Activated CD4-positive, CD25-positive, alpha-beta regulatory T cell treated with anti-CD3 and anti-CD28 coated beads, Interleukin-2, amount 50 U/mL, for 24 hours (primary cell): ENCODE measurements around the gene DDAH1.
A peak's percentile ranks its signal among the peaks of the same experiment; 100 is the strongest.

Source experiments
- ATAC-seq, 2 donors: fragments of 150-1000 bp; cut with Tn5 transposase; one replicate each; pipeline ENCODE4 v1.10.0; 2021; ENCODE audit warnings: mild to moderate bottlenecking in 1 of 2, moderate library complexity in 1 of 2

DDAH1 gene

GRCh38 chr1:85467929-85468540 is 3.1 kb upstream of the DDAH1 start:
- ATAC-seq = no peak

GRCh38 chr1:85467036-85467435 is 2.1 kb upstream of the DDAH1 start:
- no peak for ATAC-seq

GRCh38 chr1:85465786-85466134 is 801 bp upstream of the DDAH1 start:
- no peak for ATAC-seq

DNA sequence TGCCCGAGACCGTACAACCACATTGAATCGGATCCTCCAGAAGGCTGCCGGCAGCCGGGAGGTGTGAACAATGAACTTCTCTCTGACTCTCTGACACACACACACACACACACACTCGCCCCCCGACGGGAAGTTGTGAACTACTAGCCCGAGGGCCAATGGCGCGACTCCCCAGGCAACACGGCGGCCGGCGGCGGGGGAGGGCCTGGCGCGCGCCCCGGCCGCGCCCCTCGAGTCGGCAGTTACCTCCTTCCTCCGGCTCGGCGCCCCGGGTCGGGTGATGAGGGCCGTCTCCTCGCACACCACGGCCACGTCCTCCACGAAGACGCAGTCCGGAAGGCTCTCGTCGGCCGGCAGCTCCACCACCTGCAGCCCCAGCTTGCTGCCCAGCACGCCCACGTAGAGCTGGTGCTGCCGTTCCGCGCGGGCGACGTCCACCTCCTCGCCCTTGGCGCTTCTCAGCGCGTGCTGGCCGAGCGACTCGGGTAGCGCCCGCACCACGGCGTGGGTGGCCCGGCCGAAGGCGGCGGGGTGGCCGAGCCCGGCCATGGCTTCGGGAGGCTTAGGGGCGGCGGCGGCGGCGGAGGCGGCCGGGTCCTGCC is 361 bp downstream of the DDAH1 start:
- ATAC-seq = peak; percentile 24 to 46

- no peak for ATAC-seq
Measured at GRCh38 chr1:85463731-85464496, 1.0 kb downstream of the DDAH1 start.

- ATAC-seq = no peak
Measured at GRCh38 chr1:85462931-85463649, 1.9 kb downstream of the DDAH1 start.

DNA sequence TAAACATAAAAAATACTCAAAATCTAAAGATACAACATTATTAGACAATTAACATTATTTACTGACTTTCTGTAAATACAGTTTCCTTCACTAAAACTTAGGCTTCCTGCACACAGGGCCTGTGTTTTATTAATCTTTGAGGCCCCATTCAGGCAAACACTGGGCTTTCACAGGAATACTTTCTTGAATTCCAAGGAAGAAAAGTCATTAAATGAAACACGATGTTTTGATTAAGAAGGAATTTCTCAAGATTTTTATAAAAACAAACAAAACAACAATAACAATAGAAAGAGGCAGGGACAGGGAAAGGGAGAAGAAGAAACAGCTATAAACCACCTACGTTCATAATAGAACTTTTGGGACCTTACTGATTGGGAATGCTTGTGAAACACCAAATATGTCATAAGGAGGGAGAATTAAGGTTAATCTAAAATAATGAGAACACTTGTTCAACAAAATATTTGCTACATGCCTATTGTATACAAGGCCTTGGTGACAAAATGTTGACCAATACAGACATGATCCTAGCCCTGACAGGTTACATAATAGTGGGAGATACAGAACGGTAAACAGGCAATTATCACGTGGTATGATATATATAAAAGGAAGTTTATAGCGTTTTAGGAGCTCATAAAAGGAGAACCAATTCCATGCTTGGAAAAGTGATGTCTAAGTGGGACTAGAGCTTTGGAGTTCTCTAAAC is 3.6 kb downstream of the DDAH1 start:
- no peak for ATAC-seq

- no peak for ATAC-seq
Measured at GRCh38 chr1:85460555-85461088, 4.3 kb downstream of the DDAH1 start.

GRCh38 chr1:85459290-85459689 is 5.7 kb downstream of the DDAH1 start:
- ATAC-seq = no peak

DNA sequence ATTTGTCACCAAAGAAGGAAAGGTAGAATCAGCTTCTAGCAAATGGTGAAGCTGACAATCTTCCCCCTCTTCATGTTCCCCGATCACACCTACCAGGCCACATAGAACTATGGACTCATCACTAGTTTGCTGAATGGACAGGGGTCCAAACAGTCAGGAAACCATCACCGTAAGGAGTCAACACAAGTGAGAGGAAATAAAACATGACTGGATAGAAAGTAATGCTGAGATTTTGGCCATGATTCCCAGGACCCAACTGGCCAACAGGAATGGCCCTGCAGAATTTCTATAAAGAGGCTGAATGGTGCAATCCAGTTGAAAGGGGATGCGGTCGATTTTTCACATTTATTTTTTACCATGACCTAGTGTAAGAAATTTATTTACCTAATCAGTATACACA is 10.7 kb downstream of the DDAH1 start:
- no peak for ATAC-seq

- no peak for ATAC-seq
Measured at GRCh38 chr1:85453640-85454194, 11.2 kb downstream of the DDAH1 start.

DNA sequence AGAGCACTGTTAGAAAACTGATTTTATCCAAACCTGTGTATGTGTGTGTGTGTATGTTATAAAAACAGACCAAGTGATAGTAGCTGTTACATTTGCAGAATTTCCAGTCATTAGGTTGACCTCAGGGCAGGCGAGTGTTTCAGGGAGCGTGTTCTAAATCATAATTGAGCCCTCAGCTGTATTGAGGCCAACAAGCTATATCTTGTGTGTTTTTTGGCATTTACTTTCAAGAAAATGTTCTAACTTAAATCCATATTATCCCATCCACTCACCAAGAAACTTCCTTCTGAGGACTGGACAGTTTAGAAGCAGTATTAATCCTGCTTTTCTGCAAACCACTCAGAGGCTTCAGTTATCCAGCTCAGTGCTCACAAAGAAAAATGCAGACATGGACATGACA is 12.0 kb downstream of the DDAH1 start:
- ATAC-seq = no peak

DNA sequence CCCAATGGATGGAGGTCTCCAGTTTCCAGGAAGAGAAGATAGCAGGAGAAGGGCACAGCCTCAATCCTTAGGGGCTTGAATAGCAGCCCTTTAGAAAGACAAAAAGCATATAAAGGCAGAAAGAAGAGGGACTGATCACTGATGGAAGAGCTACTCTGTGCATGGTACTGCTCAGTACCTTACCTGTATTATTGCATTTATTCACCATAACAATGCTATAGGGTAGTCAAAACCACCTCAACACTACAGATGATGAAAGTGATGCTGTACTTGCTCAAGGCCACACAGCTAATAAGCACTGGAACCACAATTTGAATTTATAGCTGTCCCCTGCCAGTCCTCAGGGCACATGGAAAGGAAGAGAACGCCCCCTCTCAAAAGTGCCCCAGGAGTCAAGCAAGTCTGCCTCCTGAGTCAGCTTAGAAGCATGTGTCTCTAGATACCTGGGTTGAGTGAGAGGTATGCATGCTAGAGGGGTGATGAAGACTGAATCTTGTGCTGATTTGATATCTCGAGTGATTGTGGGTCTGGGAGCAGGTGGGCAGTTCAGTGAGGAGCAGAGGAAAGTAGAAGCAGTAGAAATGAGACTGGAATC is 13.6 kb downstream of the DDAH1 start:
- no peak for ATAC-seq

- ATAC-seq = no peak
Measured at GRCh38 chr1:85450832-85451231, 14.1 kb downstream of the DDAH1 start.

DNA sequence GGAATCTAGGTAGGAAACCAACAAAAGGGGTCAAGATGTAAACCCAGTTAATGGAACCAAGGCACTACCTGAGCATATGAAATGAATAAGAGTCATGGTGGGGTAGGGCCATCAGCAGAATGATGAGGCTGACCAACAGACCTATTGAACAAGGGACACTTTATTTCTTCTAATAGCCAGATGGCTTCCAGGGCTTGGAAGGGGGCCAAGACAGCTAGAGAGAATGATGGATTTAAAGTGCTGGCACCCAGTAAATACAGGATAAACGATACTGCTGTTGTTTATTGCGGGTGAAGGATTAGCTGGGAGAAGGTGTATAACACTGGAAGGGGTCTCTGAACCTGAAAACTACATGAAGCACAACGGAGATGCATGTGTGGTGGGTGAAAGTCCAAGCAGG is 15.6 kb downstream of the DDAH1 start:
- no peak for ATAC-seq

DNA sequence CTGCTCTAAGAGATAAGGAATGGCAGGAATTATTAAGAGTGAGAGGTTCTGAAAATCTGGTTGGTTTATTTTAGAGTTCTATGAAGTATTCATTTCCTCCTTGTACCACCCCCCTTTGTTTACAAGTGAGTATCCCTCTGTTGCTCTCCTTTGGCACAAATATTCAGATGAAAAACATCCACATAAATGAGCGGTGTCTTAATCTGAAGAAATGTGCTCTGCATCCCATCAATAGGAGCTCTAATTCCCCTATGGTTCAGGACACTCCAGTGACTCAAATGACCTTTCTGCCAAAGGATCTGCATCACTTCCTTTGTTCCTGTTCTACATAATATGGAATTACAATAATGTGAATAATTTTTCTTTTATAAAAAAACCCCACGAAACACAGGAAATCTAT is 16.6 kb downstream of the DDAH1 start:
- no peak for ATAC-seq

DNA sequence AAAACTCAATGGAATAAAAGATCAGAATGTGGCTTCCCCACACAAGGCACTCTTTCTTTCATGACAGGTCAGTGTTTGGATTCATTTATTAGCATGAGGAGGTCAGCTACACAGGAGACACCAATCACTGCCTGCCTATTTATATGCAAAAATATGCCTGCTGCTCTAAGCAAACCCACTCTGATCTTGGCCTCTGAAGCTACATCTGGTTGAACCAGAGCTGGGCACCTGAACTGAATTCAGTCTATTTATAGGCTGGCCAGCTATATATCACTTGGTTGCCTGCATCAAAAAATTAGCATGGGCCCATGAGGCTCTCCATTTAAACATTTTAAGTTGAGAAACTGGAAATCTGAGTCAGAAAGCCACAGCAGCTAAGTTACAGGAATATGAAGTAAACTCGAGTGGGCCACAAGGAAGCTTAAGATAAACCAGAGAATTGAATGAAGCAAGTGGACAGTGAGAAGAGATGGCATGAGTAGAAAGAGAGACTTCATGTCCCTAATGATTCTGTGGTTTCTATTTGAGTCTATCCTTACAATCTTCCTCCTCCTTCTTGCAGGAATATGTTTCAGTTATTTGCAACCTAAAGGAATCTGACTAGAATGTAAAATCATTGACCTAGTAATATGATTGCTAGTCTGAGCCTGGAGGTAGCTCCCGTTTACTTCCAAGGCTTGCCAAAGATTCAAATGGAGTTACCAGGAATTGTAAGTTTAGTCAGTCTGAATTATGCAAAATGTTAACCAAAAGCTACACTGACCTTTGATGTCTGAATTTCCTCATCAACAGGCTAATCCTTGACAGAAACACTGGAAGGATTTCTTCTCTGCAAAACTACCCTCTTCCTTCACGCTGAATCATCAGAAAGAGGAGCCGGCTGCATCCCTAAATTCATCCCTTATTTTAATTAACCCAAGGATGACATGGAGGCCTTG is 17.7 kb downstream of the DDAH1 start:
- no peak for ATAC-seq

DNA sequence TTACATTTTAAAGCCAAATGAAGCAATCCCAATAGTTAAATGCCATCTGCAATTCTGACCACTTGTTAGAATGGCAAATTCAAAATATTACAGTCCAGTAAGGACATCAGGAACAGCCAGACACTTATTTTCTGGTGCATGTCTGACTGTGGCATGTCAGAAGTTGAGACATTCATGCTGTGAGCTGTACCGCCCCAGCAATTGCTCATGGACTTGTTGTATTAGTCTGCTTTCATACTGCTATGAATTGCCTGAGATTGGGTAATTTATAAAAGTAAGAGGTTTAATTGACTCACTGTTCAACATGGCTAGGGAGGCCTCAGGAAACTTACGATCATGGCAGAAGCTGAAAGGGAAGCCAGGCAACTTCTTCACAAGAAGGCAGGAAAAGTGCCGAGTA is 19.1 kb downstream of the DDAH1 start:
- no peak for ATAC-seq

DNA sequence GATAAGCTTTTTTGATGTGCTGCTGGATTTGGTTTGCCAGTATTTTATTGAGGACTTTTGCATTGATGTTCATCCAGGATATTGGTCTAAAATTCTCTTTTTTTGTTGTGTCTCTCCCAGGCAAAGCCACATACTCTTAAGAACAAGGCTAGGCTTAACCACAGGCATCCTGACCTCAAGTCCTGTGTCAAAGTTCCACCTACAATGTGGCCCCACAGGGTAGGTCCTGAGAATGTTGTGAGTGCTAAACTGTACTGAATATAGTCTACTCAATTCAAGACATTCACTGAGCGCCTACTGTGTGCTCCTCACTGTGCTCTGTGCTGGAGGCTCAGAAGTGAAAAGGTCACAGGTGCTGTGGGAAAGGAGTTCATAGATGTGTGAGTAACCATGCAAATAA is 20.6 kb downstream of the DDAH1 start:
- ATAC-seq = no peak

- ATAC-seq = no peak
Measured at GRCh38 chr1:85440612-85441011, 24.3 kb downstream of the DDAH1 start.

GRCh38 chr1:85438353-85438752 is 26.6 kb downstream of the DDAH1 start:
- ATAC-seq = no peak
